Measurements from ENCODE around the gene COX4I1. TPM values are rescaled to one million over a fixed set of nuclear protein-coding genes. Genes with fewer than 3 reads are reported as not detected.
"Not testable (repeated sequence)": the region's sequence is repeated elsewhere in the genome, so short reads cannot be mapped to it uniquely, and the experiment has no call there.

The COX4I1 gene
- total and polyA plus RNA-seq, 5 donors: 1,306 to 4,150 (median 1,671) TPM

GRCh38 chr16:85812811-85813700, 13.6 kb downstream of the COX4I1 start:
- Histone ChIP-seq H3K27ac (ENCODE audit: low read length) (no peak overlapping the region), H3K9me3 (ENCODE audit: control insufficient read depth, low read length) (no peaks in the 10 kb centered on the region), H3K4me1 (ENCODE audit: control insufficient read depth, insufficient read depth, low read length) (no peaks in the 10 kb centered on the region), H3K4me3 (ENCODE audit: low read length) (no peak overlapping the region), H3K27me3 (ENCODE audit: control insufficient read depth, insufficient read depth) (no peaks in the 10 kb centered on the region)
- ATAC-seq (no peak), DNase-seq (no peak)
- WGBS: 82% methylated on average over 20 of the region's 20 CpGs
- intact Hi-C loops (cut with DNase I): no loop called here

DNA sequence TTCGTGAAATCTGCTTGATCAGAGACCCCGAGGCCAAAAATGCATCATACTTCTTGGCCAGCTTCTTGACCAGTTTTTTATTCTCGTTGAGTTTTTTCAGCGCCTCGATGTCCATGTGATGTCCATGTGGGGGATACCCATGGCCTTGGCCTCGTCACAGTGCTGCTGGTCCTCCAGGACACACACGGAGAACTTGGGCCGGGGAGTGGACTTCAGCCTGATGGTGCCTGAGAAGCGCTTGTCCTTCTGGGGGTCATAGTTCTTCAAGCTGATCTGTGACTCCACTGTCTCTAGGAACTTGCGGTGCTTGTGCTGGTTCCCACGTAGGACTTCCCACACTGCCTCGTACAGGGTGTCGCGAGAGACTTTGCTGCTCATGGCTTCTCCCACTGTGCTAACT, 16.7 kb downstream of the COX4I1 start:
- Histone ChIP-seq H3K4me3 (ENCODE audit: low read length) (no peak overlapping the region), H3K9me3 (ENCODE audit: control insufficient read depth, low read length) (no peaks in the 10 kb centered on the region), H3K4me1 (ENCODE audit: control insufficient read depth, insufficient read depth, low read length) (no peaks in the 10 kb centered on the region), H3K27ac (ENCODE audit: low read length) (no peak overlapping the region), H3K27me3 (ENCODE audit: control insufficient read depth, insufficient read depth) (no peaks in the 10 kb centered on the region)
- intact Hi-C loops (cut with DNase I): no loop called here
- ATAC-seq: no peak
- WGBS: 93% methylated on average over 14 of the region's 14 CpGs
- DNase-seq: no peak

DNA sequence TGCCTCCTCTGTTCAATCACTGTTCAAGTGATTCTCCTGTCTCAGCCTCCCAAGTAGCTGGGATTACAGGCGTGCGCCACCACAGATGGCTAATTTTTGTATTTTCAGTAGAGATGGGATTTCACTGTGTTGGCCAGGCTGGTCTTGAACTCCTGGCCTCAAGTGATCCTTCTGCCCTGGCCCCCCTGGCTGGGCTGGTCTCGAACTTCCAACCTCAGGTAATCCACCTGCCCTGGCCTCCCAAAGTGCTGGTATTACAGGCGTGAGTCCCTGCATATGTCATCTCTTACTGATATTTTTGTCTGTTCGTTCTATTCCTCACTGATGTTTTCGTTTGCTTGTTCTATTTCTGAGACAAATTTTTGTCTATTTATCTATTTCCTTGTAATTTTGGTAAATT, 17.7 kb downstream of the COX4I1 start:
- intact Hi-C loops (cut with DNase I): not testable (repeated sequence)
- WGBS: 84% methylated on average over 6 of the region's 6 CpGs

GRCh38 chr16:85819245-85819644, 19.8 kb downstream of the COX4I1 start:
- 3% methylated on average over 10 of the region's 10 CpGs for WGBS
- peak in 1 of 2 donors; percentile 52 for ATAC-seq
- intact Hi-C loops (cut with DNase I): no loop called here
- Histone ChIP-seq H3K9me3 (ENCODE audit: control insufficient read depth, low read length) (no peaks in the 10 kb centered on the region), H3K4me3 (ENCODE audit: low read length) (no peak overlapping the region), H3K27ac (ENCODE audit: low read length) (no peak overlapping the region), H3K27me3 (ENCODE audit: control insufficient read depth, insufficient read depth) (no peaks in the 10 kb centered on the region), H3K4me1 (ENCODE audit: control insufficient read depth, insufficient read depth, low read length) (no peaks in the 10 kb centered on the region)
- DNase-seq: peak; percentile 75 to 93 (median 87)

More for the DNA sequence above, 17.7 kb downstream of the COX4I1 start:
- not testable (repeated sequence) for ATAC-seq; H3K4me3 ChIP-seq (ENCODE audit: low read length); H3K4me1 ChIP-seq (ENCODE audit: control insufficient read depth, insufficient read depth, low read length); H3K27me3 ChIP-seq (ENCODE audit: control insufficient read depth, insufficient read depth); H3K27ac ChIP-seq (ENCODE audit: low read length); DNase-seq; H3K9me3 ChIP-seq (ENCODE audit: control insufficient read depth, low read length)

DNA sequence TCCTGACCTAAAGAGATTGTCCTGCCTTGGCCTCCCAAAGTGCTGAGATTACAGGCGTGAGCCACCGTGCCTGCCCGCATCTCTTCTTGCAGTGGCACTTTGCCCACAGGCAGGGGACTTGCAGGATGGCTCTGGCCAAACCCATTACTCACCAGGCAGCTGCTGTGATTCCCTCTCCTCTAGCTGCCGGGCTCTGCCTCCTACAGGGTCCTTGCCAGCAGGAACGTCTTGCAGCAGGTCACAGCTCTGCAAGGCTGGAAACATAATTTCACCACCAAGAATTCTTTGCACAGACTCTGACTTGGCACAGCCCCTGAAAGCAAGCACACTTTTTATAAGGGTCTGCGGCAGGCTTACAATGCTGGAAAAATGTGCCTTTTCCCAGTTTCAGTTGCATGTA, 20.3 kb downstream of the COX4I1 start:
- intact Hi-C loops (cut with DNase I): loop anchor here (2.0 to 10.0 kb wide), 4 partner anchors 168 to 695 kb away; partner anchors contain the start of gene FOXF1 (in 2 of the 4)
- no peak for DNase-seq
- Histone ChIP-seq H3K27ac (ENCODE audit: low read length) (no peak overlapping the region), H3K4me1 (ENCODE audit: control insufficient read depth, insufficient read depth, low read length) (no peaks in the 10 kb centered on the region), H3K9me3 (ENCODE audit: control insufficient read depth, low read length) (no peaks in the 10 kb centered on the region), H3K4me3 (ENCODE audit: low read length) (no peak overlapping the region), H3K27me3 (ENCODE audit: control insufficient read depth, insufficient read depth) (no peaks in the 10 kb centered on the region)
- WGBS: 47% methylated on average over 6 of the region's 6 CpGs
- ATAC-seq: no peak

DNA sequence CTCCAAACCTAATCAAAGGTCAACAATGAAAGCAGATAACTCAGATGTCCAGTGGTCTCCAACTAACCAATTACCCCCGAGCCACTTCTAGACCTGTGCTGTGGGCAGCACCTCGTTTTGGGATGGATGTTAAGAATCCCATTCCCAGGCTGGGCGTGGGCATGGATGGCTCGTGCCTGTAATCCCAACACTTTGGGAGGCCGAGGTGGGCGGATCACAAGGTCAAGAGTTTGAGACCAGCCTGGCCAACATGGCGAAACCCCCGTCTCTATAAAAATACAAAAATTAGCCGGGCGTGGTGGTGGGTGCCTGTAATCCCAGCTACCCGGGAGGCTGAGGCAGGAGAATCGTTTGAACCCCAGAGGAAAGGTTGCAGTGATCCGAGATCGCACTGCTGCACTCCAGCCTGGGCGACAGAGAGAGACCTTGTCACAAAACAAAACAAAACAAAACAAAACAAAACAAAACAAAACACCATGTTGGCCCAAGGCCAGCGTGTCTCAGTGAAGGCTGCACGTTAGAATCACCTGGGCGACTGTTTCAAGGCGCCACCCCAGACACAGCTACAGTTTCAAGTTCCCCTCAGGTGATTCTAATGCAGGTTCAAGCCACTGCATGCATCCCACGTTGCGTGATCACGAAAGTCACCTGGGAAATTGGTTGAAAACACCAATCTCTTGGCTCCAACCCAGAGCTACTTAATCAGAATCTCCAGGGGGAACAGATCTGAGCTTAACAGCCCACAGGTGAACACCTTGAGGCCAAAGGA, 21.3 kb downstream of the COX4I1 start:
- DNase-seq: no peak
- Histone ChIP-seq H3K27me3 (ENCODE audit: control insufficient read depth, insufficient read depth) (no peaks in the 10 kb centered on the region), H3K4me3 (ENCODE audit: low read length) (no peak overlapping the region), H3K9me3 (ENCODE audit: control insufficient read depth, low read length) (no peaks in the 10 kb centered on the region), H3K27ac (ENCODE audit: low read length) (no peak overlapping the region), H3K4me1 (ENCODE audit: control insufficient read depth, insufficient read depth, low read length) (no peaks in the 10 kb centered on the region)
- 62% methylated on average over 22 of the region's 22 CpGs for WGBS
- ATAC-seq: no peak
- intact Hi-C loops (cut with DNase I): loop anchor here (1.0 to 10.0 kb wide), 5 partner anchors 167 to 694 kb away; partner anchors contain the start of gene FOXF1 (in 2 of the 4)

DNA sequence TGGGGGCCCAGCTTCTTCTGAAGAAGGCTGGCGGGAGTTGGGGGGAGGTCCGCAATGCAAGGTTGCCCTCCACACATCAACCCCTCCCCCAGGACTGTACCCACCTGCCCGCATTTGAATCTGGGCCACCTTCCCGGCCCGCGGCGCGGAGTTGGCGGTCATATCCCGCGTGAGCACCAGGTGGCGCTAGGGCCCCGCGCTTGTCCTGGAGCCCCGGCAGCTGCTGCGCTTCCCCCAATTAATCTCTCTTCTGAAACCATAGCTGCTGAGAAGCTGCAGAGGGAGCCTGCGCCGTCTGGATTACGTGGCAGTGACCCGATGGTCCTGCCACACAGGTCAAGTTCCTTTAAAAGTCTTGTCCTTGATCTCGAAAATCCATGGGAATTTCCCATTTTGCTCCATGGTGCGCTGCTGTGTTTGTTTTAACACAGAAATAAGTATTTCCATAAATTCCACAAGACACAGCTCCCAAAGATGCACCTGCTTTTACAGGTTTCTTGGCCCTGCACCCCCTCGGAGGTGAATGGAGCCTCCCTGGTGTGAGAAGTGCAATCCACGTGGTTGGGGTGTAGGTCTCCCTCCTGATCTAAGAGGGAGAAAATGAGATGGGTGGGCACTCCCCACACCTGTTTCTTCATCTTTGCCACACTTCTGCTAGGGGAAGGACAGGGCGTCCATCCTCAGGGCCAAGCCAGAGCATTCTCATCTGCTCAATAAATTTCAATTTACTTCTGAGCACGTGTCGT, 22.1 kb downstream of the COX4I1 start:
- ATAC-seq (peak; percentile 85 to 87), DNase-seq (peak; percentile 75 to 91 (median 90))
- intact Hi-C loops (cut with DNase I): loop anchor here (1.0 to 10.0 kb wide), 6 partner anchors 165 to 693 kb away; partner anchors contain the start of gene FOXF1 (in 2 of the 4)
- WGBS: 13% methylated on average over 27 of the region's 27 CpGs
- no peaks in the 10 kb centered on the region for H3K4me1 ChIP-seq (ENCODE audit: control insufficient read depth, insufficient read depth, low read length)
- no peaks in the 10 kb centered on the region for H3K9me3 ChIP-seq (ENCODE audit: control insufficient read depth, low read length)
- H3K27me3 ChIP-seq (ENCODE audit: control insufficient read depth, insufficient read depth): no peaks in the 10 kb centered on the region
- H3K27ac ChIP-seq (ENCODE audit: low read length): no peak overlapping the region
- H3K4me3 ChIP-seq (ENCODE audit: low read length): no peak overlapping the region

DNA sequence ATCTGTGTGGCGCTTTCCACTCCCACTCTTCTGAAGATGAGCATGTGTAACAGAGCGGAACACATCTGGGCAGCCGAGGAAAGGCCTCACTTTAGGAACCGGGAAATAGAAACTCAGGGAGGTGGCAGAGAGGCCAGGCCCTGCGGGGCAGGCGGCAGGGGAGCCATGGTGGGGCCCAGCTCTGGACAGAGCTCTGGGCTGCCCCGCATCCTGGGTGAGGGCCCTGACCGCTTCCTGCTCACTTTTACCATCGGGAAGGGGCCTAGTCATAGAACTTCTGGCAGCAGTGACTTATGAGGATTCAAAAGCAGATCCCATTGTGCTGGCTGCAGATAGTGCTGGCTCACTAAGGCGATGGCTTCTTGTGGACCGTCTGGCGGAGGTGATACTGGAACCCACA, 22.6 kb downstream of the COX4I1 start:
- no peak for DNase-seq
- Histone ChIP-seq H3K4me3 (ENCODE audit: low read length) (no peak overlapping the region), H3K4me1 (ENCODE audit: control insufficient read depth, insufficient read depth, low read length) (no peaks in the 10 kb centered on the region), H3K9me3 (ENCODE audit: control insufficient read depth, low read length) (no peaks in the 10 kb centered on the region), H3K27ac (ENCODE audit: low read length) (no peak overlapping the region), H3K27me3 (ENCODE audit: control insufficient read depth, insufficient read depth) (no peaks in the 10 kb centered on the region)
- intact Hi-C loops (cut with DNase I): loop anchor here in 3 of 4 donors (2.0 to 10.0 kb wide), 4 partner anchors 165 to 693 kb away; partner anchors contain the start of gene FOXF1 (in 2 of the 3)
- 92% methylated on average over 12 of the region's 12 CpGs for WGBS
- ATAC-seq: no peak

GRCh38 chr16:85823328-85823920, 23.9 kb downstream of the COX4I1 start:
- 95% methylated on average over 1 of the region's 1 CpG for WGBS
- DNase-seq (no peak), ATAC-seq (no peak)
- intact Hi-C loops (cut with DNase I): loop anchor here in 3 of 4 donors (2.0 to 10.0 kb wide), 4 partner anchors 163 to 691 kb away; partner anchors contain the start of gene FOXF1 (in 2 of the 3)
- no peaks in the 10 kb centered on the region for H3K9me3 ChIP-seq (ENCODE audit: control insufficient read depth, low read length)
- H3K27ac ChIP-seq (ENCODE audit: low read length): no peak overlapping the region
- no peak overlapping the region for H3K4me3 ChIP-seq (ENCODE audit: low read length)
- no peaks in the 10 kb centered on the region for H3K27me3 ChIP-seq (ENCODE audit: control insufficient read depth, insufficient read depth)
- no peaks in the 10 kb centered on the region for H3K4me1 ChIP-seq (ENCODE audit: control insufficient read depth, insufficient read depth, low read length)
